ENCODE measurements around the gene HRH4.

HRH4 gene

DNA sequence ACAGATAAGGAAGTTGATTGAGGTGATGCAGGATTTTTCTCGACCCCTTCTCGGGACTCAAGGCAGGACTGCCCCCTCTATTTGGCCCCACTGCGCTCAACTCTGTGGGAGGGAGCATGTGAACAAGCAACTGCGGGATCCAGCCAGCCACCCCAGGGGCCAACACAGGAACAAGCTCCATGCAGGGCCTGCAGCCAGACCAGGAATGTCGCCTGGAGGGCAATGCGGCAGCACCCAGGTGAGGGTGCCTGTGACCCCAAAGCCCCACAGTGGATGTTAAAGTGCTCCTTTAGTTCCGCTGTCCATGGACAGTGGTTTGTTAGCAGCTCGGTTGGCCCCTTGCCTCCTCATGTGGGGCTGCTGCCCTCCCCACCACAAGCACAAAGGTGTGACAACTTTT is 57.1 kb downstream of the HRH4 start:
- Histone ChIP-seq H3K36me3 (replicated peaks; ENCODE audit: low read depth, low read length) (no peaks in the 10 kb centered on the region), H2AFZ (ENCODE audit: low read depth, low read length) (no peak overlapping the region), H3K27me3 (ENCODE audit: low read depth, low read length) (no peaks in the 10 kb centered on the region), H3K27ac (ENCODE audit: low read length) (no peak overlapping the region), H3K79me2 (ENCODE audit: low read length) (no peaks in the 10 kb centered on the region), H3K9me3 (ENCODE audit: insufficient read depth, low read length) (no peaks in the 10 kb centered on the region), H3K4me2 (ENCODE audit: low read length) (no peak overlapping the region), H4K20me1 (ENCODE audit: insufficient read depth, low read length) (no peaks in the 10 kb centered on the region), H3K4me3 (ENCODE audit: low read length) (no peak overlapping the region), H3K4me1 (ENCODE audit: low read length) (no peaks in the 10 kb centered on the region), H3K9ac (ENCODE audit: low read length) (no peak overlapping the region)
- TF ChIP-seq, protein P1, sequence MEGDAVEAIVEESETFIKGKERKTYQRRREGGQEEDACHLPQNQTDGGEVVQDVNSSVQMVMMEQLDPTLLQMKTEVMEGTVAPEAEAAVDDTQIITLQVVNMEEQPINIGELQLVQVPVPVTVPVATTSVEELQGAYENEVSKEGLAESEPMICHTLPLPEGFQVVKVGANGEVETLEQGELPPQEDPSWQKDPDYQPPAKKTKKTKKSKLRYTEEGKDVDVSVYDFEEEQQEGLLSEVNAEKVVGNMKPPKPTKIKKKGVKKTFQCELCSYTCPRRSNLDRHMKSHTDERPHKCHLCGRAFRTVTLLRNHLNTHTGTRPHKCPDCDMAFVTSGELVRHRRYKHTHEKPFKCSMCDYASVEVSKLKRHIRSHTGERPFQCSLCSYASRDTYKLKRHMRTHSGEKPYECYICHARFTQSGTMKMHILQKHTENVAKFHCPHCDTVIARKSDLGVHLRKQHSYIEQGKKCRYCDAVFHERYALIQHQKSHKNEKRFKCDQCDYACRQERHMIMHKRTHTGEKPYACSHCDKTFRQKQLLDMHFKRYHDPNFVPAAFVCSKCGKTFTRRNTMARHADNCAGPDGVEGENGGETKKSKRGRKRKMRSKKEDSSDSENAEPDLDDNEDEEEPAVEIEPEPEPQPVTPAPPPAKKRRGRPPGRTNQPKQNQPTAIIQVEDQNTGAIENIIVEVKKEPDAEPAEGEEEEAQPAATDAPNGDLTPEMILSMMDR (IDR thresholded peaks at IDR 0.05; ENCODE audit: low read depth, low read length) = no peak
- TF ChIP-seq EZH2phosphoT487 (IDR thresholded peaks at IDR 0.05; ENCODE audit: low read depth) = no peak

DNA sequence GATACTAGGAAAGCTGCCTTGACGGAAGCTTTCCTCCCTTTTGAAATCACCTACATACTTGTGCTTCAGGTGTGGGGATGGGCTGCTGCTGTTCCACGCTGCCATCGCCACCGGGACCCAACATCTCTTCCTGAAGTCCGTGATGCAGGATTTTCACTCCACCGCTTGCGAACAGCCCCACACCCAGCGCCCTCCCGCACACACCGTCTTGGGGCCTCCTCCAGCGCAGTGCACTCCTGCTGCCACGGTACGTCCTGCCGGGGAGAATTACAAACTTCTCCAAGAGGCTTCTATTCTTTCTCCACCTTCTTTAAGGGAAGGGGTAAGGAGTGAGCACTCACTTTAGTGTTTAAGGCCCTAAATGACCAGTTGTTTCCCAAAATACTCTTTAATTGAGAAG is 58.2 kb downstream of the HRH4 start:
- Histone ChIP-seq H3K79me2 (ENCODE audit: low read length) (no peaks in the 10 kb centered on the region), H3K9me3 (ENCODE audit: insufficient read depth, low read length) (no peaks in the 10 kb centered on the region), H3K27ac (ENCODE audit: low read length) (no peak overlapping the region), H3K27me3 (ENCODE audit: low read depth, low read length) (no peaks in the 10 kb centered on the region), H3K4me3 (ENCODE audit: low read length) (no peak overlapping the region), H3K4me2 (ENCODE audit: low read length) (no peak overlapping the region), H3K9ac (ENCODE audit: low read length) (no peak overlapping the region), H2AFZ (ENCODE audit: low read depth, low read length) (no peak overlapping the region), H4K20me1 (ENCODE audit: insufficient read depth, low read length) (no peaks in the 10 kb centered on the region), H3K36me3 (replicated peaks; ENCODE audit: low read depth, low read length) (no peaks in the 10 kb centered on the region), H3K4me1 (ENCODE audit: low read length) (no peaks in the 10 kb centered on the region)
- TF ChIP-seq, protein P1 (IDR thresholded peaks at IDR 0.05; ENCODE audit: low read depth, low read length) = no peak
- TF ChIP-seq EZH2phosphoT487 (IDR thresholded peaks at IDR 0.05; ENCODE audit: low read depth) = no peak

Measured in OCI-LY3 (cell line).